HFFc6 (cell line): ENCODE data around the gene CPNE9. TPM values are rescaled to one million over a fixed set of nuclear protein-coding genes. Genes with fewer than 3 reads are reported as not detected.

Experiments
- DNase-seq: peaks from one replicate; pipeline ENCODE4 v3.0.0-alpha.2; 2018
- H3K27ac Mint-ChIP-seq: 2 replicates; pipeline ENCODE4 v1.8.0; 2020; ENCODE audit warnings: mild to moderate bottlenecking, mixed read lengths
- H3K27me3 Mint-ChIP-seq: 2 replicates; pipeline ENCODE4 v1.8.0; 2021; ENCODE audit warnings: mild to moderate bottlenecking, moderate library complexity, mixed read lengths; ENCODE audit not compliant: insufficient read depth
- H3K36me3 Mint-ChIP-seq: 2 replicates; pipeline ENCODE4 v1.8.0; 2021; ENCODE audit warnings: low read depth, mixed read lengths
- H3K4me1 Mint-ChIP-seq: 2 replicates; pipeline ENCODE4 v1.8.0; 2020; ENCODE audit warnings: low read depth, mixed read lengths
- H3K4me3 Mint-ChIP-seq: 2 replicates; pipeline ENCODE4 v1.8.0; 2020; ENCODE audit warnings: mild to moderate bottlenecking, moderate library complexity, mixed read lengths
- H3K9me3 Mint-ChIP-seq: 2 replicates; pipeline ENCODE4 v1.8.0; 2020; ENCODE audit warnings: mild to moderate bottlenecking, mixed read lengths
- CTCF ChIP-seq: fragments of 200-600 bp; sonication (generic); IDR thresholded peaks from 2 replicates; pipeline ENCODE4 v1.5.0; 2021; ENCODE audit warnings: antibody characterized with exemption, mild to moderate bottlenecking
- total RNA-seq, 6 experiments: library from RNA; stranded (reverse); fragmentation: NEBNext Ultra II Directional; extraction: Animal tissue kit (Norgen Biotek cat#: 25700); gene quantifications; 2 replicates in 1 of 6; 3 replicates in 5 of 6; pipeline ENCODE4 v1.2.3, GENCODE V29; 2021

Gene CPNE9
- total RNA-seq, 6 experiments from 2014 or later, result not detected

- Mint-ChIP-seq H3K4me3 (no peak overlapping the region), H3K9me3 (no peaks in the 10 kb centered on the region), H3K27ac (no peak overlapping the region), H3K4me1 (peaks cover 13% of the 10 kb centered on the region), H3K36me3 (peaks cover 4% of the 10 kb centered on the region; the same call in 1 of the 2 replicates), H3K27me3 (peaks cover 2% of the 10 kb centered on the region)
- TF ChIP-seq CTCF, result no peak
- no peak for DNase-seq
Observed at GRCh38 chr3:9692416-9692815, 11.2 kb upstream of the CPNE9 start.

GRCh38 chr3:9695345-9695744 is 8.3 kb upstream of the CPNE9 start:
- no peaks in the 10 kb centered on the region for H3K36me3 Mint-ChIP-seq
- H3K4me3 Mint-ChIP-seq, result no peak overlapping the region
- DNase-seq, result no peak
- H3K27ac Mint-ChIP-seq, result no peak overlapping the region
- H3K27me3 Mint-ChIP-seq, result peaks cover 2% of the 10 kb centered on the region
- peaks cover 13% of the 10 kb centered on the region for H3K4me1 Mint-ChIP-seq
- no peaks in the 10 kb centered on the region for H3K9me3 Mint-ChIP-seq
- no peak for TF ChIP-seq CTCF

DNA sequence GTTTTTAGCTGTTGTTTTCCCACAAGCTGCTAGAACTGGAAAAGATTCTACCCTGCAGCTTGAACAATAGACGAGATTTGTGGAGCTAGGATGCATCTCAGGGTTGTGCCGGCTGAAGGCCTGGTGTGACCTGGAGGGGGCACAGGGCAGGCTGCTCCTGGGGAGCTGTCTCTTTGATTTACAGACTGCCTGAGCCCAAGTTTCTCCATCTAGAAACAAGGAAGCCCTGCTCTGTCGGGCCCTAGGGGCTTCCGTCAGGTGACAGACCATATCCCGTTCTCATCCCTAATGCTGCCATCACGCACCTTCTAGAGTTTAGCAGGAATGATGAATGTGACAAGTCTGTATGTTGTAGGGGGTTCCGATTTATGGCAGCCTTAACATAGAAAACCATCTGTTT is 7.9 kb upstream of the CPNE9 start:
- DNase-seq, result no peak
- Mint-ChIP-seq H3K9me3 (no peaks in the 10 kb centered on the region), H3K4me1 (peaks cover 13% of the 10 kb centered on the region), H3K4me3 (no peak overlapping the region), H3K27ac (no peak overlapping the region), H3K27me3 (peaks cover 2% of the 10 kb centered on the region), H3K36me3 (no peaks in the 10 kb centered on the region)
- no peak for TF ChIP-seq CTCF

- Mint-ChIP-seq H3K36me3 (no peaks in the 10 kb centered on the region), H3K4me1 (peaks cover 8% of the 10 kb centered on the region), H3K27me3 (no peaks in the 10 kb centered on the region; the same call in 1 of the 2 replicates), H3K9me3 (no peaks in the 10 kb centered on the region), H3K4me3 (no peak overlapping the region), H3K27ac (no peak overlapping the region)
- no peak for TF ChIP-seq CTCF
- DNase-seq, result no peak
Observed at GRCh38 chr3:9696480-9697220, 7.0 kb upstream of the CPNE9 start.

DNA sequence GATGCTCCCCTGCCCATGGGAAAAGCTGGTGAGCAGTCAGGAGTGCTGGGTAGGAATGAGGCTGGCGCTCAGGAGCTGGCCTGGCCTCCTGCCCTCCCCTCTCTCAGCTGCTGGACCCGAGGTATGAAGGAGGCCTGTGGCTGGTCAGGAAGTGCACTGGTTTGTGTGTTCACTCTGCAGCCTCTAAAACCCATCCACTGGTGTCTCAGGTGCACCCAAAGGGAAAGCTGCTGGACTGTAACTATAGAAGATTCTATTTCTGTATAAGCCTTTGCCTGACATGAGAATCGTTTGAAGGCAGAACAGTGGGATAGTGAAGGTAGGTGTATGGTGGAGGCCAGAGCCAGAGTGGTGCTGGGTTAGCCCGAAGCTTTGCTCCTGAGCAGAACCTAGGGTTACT is 5.7 kb upstream of the CPNE9 start:
- DNase-seq, result no peak
- Mint-ChIP-seq H3K27me3 (no peaks in the 10 kb centered on the region; the same call in 1 of the 2 replicates), H3K4me1 (no peaks in the 10 kb centered on the region), H3K27ac (no peak overlapping the region), H3K4me3 (no peak overlapping the region), H3K36me3 (peaks cover under 1% of the 10 kb centered on the region; the same call in 1 of the 2 replicates), H3K9me3 (no peaks in the 10 kb centered on the region)
- TF ChIP-seq CTCF, result no peak
